ENCODE data around the gene OTOP2.

OTOP2 gene

GRCh38 chr17:74892013-74892841, 31.8 kb upstream of the OTOP2 start:
- Histone ChIP-seq H3K36me3 (ENCODE audit: insufficient read depth, low read length) (no peaks in the 10 kb centered on the region), H3K27me3 (ENCODE audit: insufficient read depth, low read length) (peaks cover 2% of the 10 kb centered on the region; the same call in 1 of the 2 replicates), H3F3A (ENCODE audit: insufficient read depth, low read length) (no peaks in the 10 kb centered on the region), H3K4me1 (ENCODE audit: insufficient read depth, low read length, severe bottlenecking) (no peaks in the 10 kb centered on the region), H3K4me2 (ENCODE audit: low read length) (no peak overlapping the region), H3K4me3 (ENCODE audit: low read depth, low read length, poor library complexity, severe bottlenecking) (no peak overlapping the region), H3K9ac (ENCODE audit: low read length) (no peak overlapping the region), H3K79me2 (ENCODE audit: insufficient read depth, low read length) (no peaks in the 10 kb centered on the region), H2AFZ (ENCODE audit: low read length) (no peak overlapping the region), H3K27ac (ENCODE audit: low read depth, low read length, poor library complexity, severe bottlenecking) (no peak overlapping the region), H3K9me2 (ENCODE audit: low read depth, low read length) (no peaks in the 10 kb centered on the region), H3K9me3 (ENCODE audit: low read length) (no peaks in the 10 kb centered on the region), H4K20me1 (ENCODE audit: insufficient read depth, low read length) (no peaks in the 10 kb centered on the region)
- TF ChIP-seq CTCF (IDR thresholded peaks at IDR 0.05; ENCODE audit: low read length) (no peak), EZH2 (IDR thresholded peaks at IDR 0.05; ENCODE audit: borderline replicate concordance, low read length) (no peak)

GRCh38 chr17:74892974-74893911, 30.8 kb upstream of the OTOP2 start, which contains the start of gene FADS6:
TSS of gene FADS6 (minus strand) at chr17:74893633. CDS start at chr17:74893595, 38 bp downstream.
- H3K9me3 ChIP-seq (ENCODE audit: low read length): no peaks in the 10 kb centered on the region
- H4K20me1 ChIP-seq (ENCODE audit: insufficient read depth, low read length): no peaks in the 10 kb centered on the region
- no peaks in the 10 kb centered on the region for H3K4me1 ChIP-seq (ENCODE audit: insufficient read depth, low read length, severe bottlenecking)
- H3K27me3 ChIP-seq (ENCODE audit: insufficient read depth, low read length): no peaks in the 10 kb centered on the region; the same call in 1 of the 2 replicates
- H3F3A ChIP-seq (ENCODE audit: insufficient read depth, low read length): no peaks in the 10 kb centered on the region
- TF ChIP-seq EZH2 (IDR thresholded peaks at IDR 0.05; ENCODE audit: borderline replicate concordance, low read length) (no peak), CTCF (IDR thresholded peaks at IDR 0.05; ENCODE audit: low read length) (no peak)
- no peaks in the 10 kb centered on the region for H3K9me2 ChIP-seq (ENCODE audit: low read depth, low read length)
- H3K9ac ChIP-seq (ENCODE audit: low read length): no peak within 1 kb of the TSS
- H3K4me3 ChIP-seq (ENCODE audit: low read depth, low read length, poor library complexity, severe bottlenecking): no peak within 1 kb of the TSS
- no peak within 1 kb of the TSS for H3K4me2 ChIP-seq (ENCODE audit: low read length)
- no peaks in the 10 kb centered on the region for H3K79me2 ChIP-seq (ENCODE audit: insufficient read depth, low read length)
- no peak within 1 kb of the TSS for H2AFZ ChIP-seq (ENCODE audit: low read length)
- H3K36me3 ChIP-seq (ENCODE audit: insufficient read depth, low read length): no peaks in the 10 kb centered on the region
- H3K27ac ChIP-seq (ENCODE audit: low read depth, low read length, poor library complexity, severe bottlenecking): no peak within 1 kb of the TSS

- TF ChIP-seq EZH2 (IDR thresholded peaks at IDR 0.05; ENCODE audit: borderline replicate concordance, low read length) (no peak), CTCF (IDR thresholded peaks at IDR 0.05; ENCODE audit: low read length) (no peak)
- Histone ChIP-seq H3K36me3 (ENCODE audit: insufficient read depth, low read length) (no peaks in the 10 kb centered on the region), H3K9me3 (ENCODE audit: low read length) (no peaks in the 10 kb centered on the region), H2AFZ (ENCODE audit: low read length) (no peak overlapping the region), H3K27me3 (ENCODE audit: insufficient read depth, low read length) (no peaks in the 10 kb centered on the region; the same call in 1 of the 2 replicates), H3K9me2 (ENCODE audit: low read depth, low read length) (no peaks in the 10 kb centered on the region), H3F3A (ENCODE audit: insufficient read depth, low read length) (no peaks in the 10 kb centered on the region), H4K20me1 (ENCODE audit: insufficient read depth, low read length) (no peaks in the 10 kb centered on the region), H3K4me3 (ENCODE audit: low read depth, low read length, poor library complexity, severe bottlenecking) (no peak overlapping the region), H3K4me1 (ENCODE audit: insufficient read depth, low read length, severe bottlenecking) (no peaks in the 10 kb centered on the region), H3K79me2 (ENCODE audit: insufficient read depth, low read length) (no peaks in the 10 kb centered on the region), H3K4me2 (ENCODE audit: low read length) (no peak overlapping the region), H3K9ac (ENCODE audit: low read length) (no peak overlapping the region), H3K27ac (ENCODE audit: low read depth, low read length, poor library complexity, severe bottlenecking) (no peak overlapping the region)
Measured at GRCh38 chr17:74893936-74894671, 30.0 kb upstream of the OTOP2 start.
